Ovary (tissue), 3 donors: ENCODE results near the gene FAM110A.

Source experiments
- CTCF ChIP-seq, 3 donors: fragments of 450-650 bp in 2 of 3; fragments of 200-600 bp in 1 of 3; IDR thresholded peaks; one replicate each; pipeline versions ENCODE4 v1.5.1 to v1.8.0; 2016 to 2022; ENCODE audit warnings: antibody characterized with exemption in 3 of 3, mild to moderate bottlenecking in 1 of 3
- POLR2A ChIP-seq: fragments of 450-650 bp; IDR thresholded peaks from one replicate; pipeline ENCODE4 v1.6.1; 2017; ENCODE audit warnings: antibody characterized with exemption, mild to moderate bottlenecking, moderate library complexity
- donor health status: DM: no; HTN: no; CAD: no.

- TF ChIP-seq POLR2A (no peak), CTCF (IDR thresholded peaks at IDR 0.05) (no peak)
Measured at GRCh38 chr20:891706-892080, 58.2 kb downstream of the FAM110A start.
